Adipocyte (in vitro differentiated cells): ENCODE measurements around the gene SYNRG.
A peak's percentile ranks its signal among the peaks of the same experiment; 100 is the strongest.

Experiments
- DNase-seq: peaks from one replicate; pipeline ENCODE4 v3.0.0-alpha.2; 2015; ENCODE audit warnings: low read depth
- H3K27me3 ChIP-seq: replicated peaks from 2 replicates; pipeline ENCODE4 v1.7.0; 2013; ENCODE audit warnings: mild to moderate bottlenecking, low read length, moderate library complexity; ENCODE audit not compliant: control insufficient read depth, insufficient read depth
- H3K36me3 ChIP-seq: 2 replicates; pipeline ENCODE4 v1.7.0; 2013; ENCODE audit warnings: low read length, mild to moderate bottlenecking, moderate library complexity; ENCODE audit not compliant: control insufficient read depth, insufficient read depth, severe bottlenecking
- H3K4me1 ChIP-seq: 2 replicates; pipeline ENCODE4 v1.7.0; 2013; ENCODE audit warnings: mild to moderate bottlenecking, low read length, moderate library complexity; ENCODE audit not compliant: control insufficient read depth, insufficient read depth
- H3K4me3 ChIP-seq: 2 replicates; pipeline ENCODE4 v1.7.0; 2013; ENCODE audit warnings: mild to moderate bottlenecking, low read length, moderate library complexity
- H3K9ac ChIP-seq: 2 replicates; pipeline ENCODE4 v1.7.0; 2013; ENCODE audit warnings: mild to moderate bottlenecking, low read length, moderate library complexity
- H3K9me3 ChIP-seq: 2 replicates; pipeline ENCODE4 v1.7.0; 2013; ENCODE audit warnings: mild to moderate bottlenecking, low read length, moderate library complexity; ENCODE audit not compliant: control insufficient read depth

SYNRG gene

GRCh38 chr17:37604556-37604955 lies 4.7 kb downstream of the SYNRG start:
- H3K9ac ChIP-seq: peak overlapping the region; percentile 31

GRCh38 chr17:37598145-37598544 lies 11.1 kb downstream of the SYNRG start:
- peaks cover 52% of the 10 kb centered on the region for H3K36me3 ChIP-seq
- H3K9ac ChIP-seq: no peak overlapping the region
- no peak for DNase-seq
- H3K4me1 ChIP-seq: no peaks in the 10 kb centered on the region
- H3K9me3 ChIP-seq: no peaks in the 10 kb centered on the region
- no peaks in the 10 kb centered on the region for H3K27me3 ChIP-seq
- H3K4me3 ChIP-seq: no peak overlapping the region

More at GRCh38 chr17:37604556-37604955, 4.7 kb downstream of the SYNRG start:
- Histone ChIP-seq H3K36me3 (peaks cover 10% of the 10 kb centered on the region), H3K4me1 (peaks cover 34% of the 10 kb centered on the region), H3K4me3 (peak overlapping the region; percentile 1), H3K27me3 (no peaks in the 10 kb centered on the region), H3K9me3 (no peaks in the 10 kb centered on the region)
- DNase-seq: no peak

GRCh38 chr17:37592291-37592690 lies 16.9 kb downstream of the SYNRG start:
- no peak for DNase-seq
- Histone ChIP-seq H3K4me1 (peaks cover 3% of the 10 kb centered on the region), H3K27me3 (no peaks in the 10 kb centered on the region), H3K4me3 (no peak overlapping the region), H3K36me3 (peaks cover 49% of the 10 kb centered on the region), H3K9me3 (no peaks in the 10 kb centered on the region), H3K9ac (no peak overlapping the region)

GRCh38 chr17:37585066-37585465 lies 24.2 kb downstream of the SYNRG start:
- Histone ChIP-seq H3K9ac (no peak overlapping the region), H3K4me1 (peaks cover 4% of the 10 kb centered on the region), H3K4me3 (no peak overlapping the region), H3K36me3 (peaks cover 58% of the 10 kb centered on the region), H3K9me3 (no peaks in the 10 kb centered on the region), H3K27me3 (no peaks in the 10 kb centered on the region)
- no peak for DNase-seq

GRCh38 chr17:37576281-37576680 lies 32.9 kb downstream of the SYNRG start:
- H3K36me3 ChIP-seq: peaks cover 78% of the 10 kb centered on the region
- H3K4me3 ChIP-seq: no peak overlapping the region
- no peaks in the 10 kb centered on the region for H3K27me3 ChIP-seq
- peak; percentile 37 for DNase-seq
- no peaks in the 10 kb centered on the region for H3K9me3 ChIP-seq
- no peak overlapping the region for H3K9ac ChIP-seq
- H3K4me1 ChIP-seq: no peaks in the 10 kb centered on the region

- no peaks in the 10 kb centered on the region for H3K4me1 ChIP-seq
- no peaks in the 10 kb centered on the region for H3K27me3 ChIP-seq
- no peaks in the 10 kb centered on the region for H3K9me3 ChIP-seq
- no peak overlapping the region for H3K4me3 ChIP-seq
- DNase-seq: no peak
- peaks cover 81% of the 10 kb centered on the region for H3K36me3 ChIP-seq
- H3K9ac ChIP-seq: no peak overlapping the region
These were observed 34.8 kb downstream of the SYNRG start for GRCh38 chr17:37574427-37574826.

DNA sequence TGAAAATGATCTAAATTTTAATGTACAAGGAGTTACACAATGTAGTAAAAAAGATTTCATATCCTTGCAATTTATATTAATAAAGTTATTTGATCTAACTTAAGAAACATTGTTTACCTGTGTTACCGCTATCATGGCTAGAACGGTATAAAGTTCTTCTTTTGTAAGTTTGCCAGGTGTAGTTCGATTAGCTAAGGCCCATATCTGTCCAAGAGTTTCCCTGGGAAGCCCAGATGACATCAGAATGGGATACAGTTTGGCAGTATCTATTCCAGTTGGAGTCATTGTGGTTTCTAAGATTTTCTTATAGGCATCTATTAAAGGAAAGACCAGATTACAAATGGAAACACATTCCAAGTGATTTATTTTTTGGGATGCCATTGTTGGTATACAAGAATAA lies 37.5 kb downstream of the SYNRG start:
- Histone ChIP-seq H3K36me3 (peaks cover 88% of the 10 kb centered on the region), H3K27me3 (no peaks in the 10 kb centered on the region), H3K9me3 (no peaks in the 10 kb centered on the region), H3K4me3 (no peak overlapping the region), H3K4me1 (no peaks in the 10 kb centered on the region), H3K9ac (no peak overlapping the region)
- DNase-seq: no peak

- no peaks in the 10 kb centered on the region for H3K9me3 ChIP-seq
- peaks cover 82% of the 10 kb centered on the region for H3K36me3 ChIP-seq
- no peaks in the 10 kb centered on the region for H3K27me3 ChIP-seq
- H3K4me1 ChIP-seq: no peaks in the 10 kb centered on the region
- no peak overlapping the region for H3K9ac ChIP-seq
- no peak overlapping the region for H3K4me3 ChIP-seq
- DNase-seq: peak; percentile 55
These were observed 38.6 kb downstream of the SYNRG start for GRCh38 chr17:37570527-37571093.

GRCh38 chr17:37568350-37569053 lies 40.7 kb downstream of the SYNRG start:
- Histone ChIP-seq H3K4me1 (no peaks in the 10 kb centered on the region), H3K4me3 (no peak overlapping the region), H3K9ac (no peak overlapping the region), H3K27me3 (no peaks in the 10 kb centered on the region), H3K9me3 (no peaks in the 10 kb centered on the region), H3K36me3 (peaks cover 81% of the 10 kb centered on the region)
- no peak for DNase-seq

GRCh38 chr17:37567538-37567937 lies 41.7 kb downstream of the SYNRG start:
- H3K9ac ChIP-seq: no peak overlapping the region
- H3K9me3 ChIP-seq: no peaks in the 10 kb centered on the region
- no peaks in the 10 kb centered on the region for H3K4me1 ChIP-seq
- peaks cover 75% of the 10 kb centered on the region for H3K36me3 ChIP-seq
- H3K27me3 ChIP-seq: no peaks in the 10 kb centered on the region
- no peak overlapping the region for H3K4me3 ChIP-seq
- DNase-seq: no peak

GRCh38 chr17:37567137-37567536 lies 42.1 kb downstream of the SYNRG start:
- no peak overlapping the region for H3K9ac ChIP-seq
- no peak overlapping the region for H3K4me3 ChIP-seq
- no peaks in the 10 kb centered on the region for H3K9me3 ChIP-seq
- DNase-seq: no peak
- H3K27me3 ChIP-seq: no peaks in the 10 kb centered on the region
- H3K4me1 ChIP-seq: no peaks in the 10 kb centered on the region
- H3K36me3 ChIP-seq: peaks cover 77% of the 10 kb centered on the region

DNA sequence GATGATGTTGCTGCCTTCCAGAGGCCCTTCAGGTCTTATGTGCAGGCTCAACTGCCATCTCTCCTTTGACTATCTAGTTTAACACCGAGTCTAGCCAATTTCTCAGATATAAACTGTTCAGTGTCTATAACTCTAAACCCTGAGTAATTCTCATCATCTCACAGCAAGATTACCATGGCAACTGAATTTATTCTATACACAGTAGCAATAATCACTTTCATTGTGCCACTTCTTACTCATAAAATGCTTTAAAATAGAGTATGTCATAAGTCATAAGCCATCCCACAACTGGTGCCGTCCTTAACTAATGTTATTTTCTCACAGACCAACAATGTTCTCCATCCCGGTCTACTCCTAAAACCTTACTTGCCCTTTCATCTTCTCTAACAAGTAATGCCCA lies 45.0 kb downstream of the SYNRG start:
- H3K4me3 ChIP-seq: no peak overlapping the region
- H3K27me3 ChIP-seq: no peaks in the 10 kb centered on the region
- H3K9ac ChIP-seq: no peak overlapping the region
- peaks cover 77% of the 10 kb centered on the region for H3K36me3 ChIP-seq
- H3K9me3 ChIP-seq: no peaks in the 10 kb centered on the region
- DNase-seq: no peak
- H3K4me1 ChIP-seq: no peaks in the 10 kb centered on the region
